ENCODE results near the gene HHATL.

GRCh38 chr3:42749025-42749752, 46.6 kb upstream of the HHATL start:
- TF ChIP-seq ATF6 (CRISPR knock-in tag; IDR thresholded peaks at IDR 0.05) = no peak
- TF ChIP-seq MAX (CRISPR knock-in tag; IDR thresholded peaks at IDR 0.05) = no peak
- TF ChIP-seq IRF1 (CRISPR knock-in tag; IDR thresholded peaks at IDR 0.05) = no peak
- TF ChIP-seq USF1 (CRISPR knock-in tag; IDR thresholded peaks at IDR 0.05) = no peak
